HL-60 (cell line): Measurements from ENCODE around the gene PRKD1.

Experiments used
- GABPA ChIP-seq: IDR thresholded peaks from 2 replicates; pipeline ENCODE4 v1.6.1; 2012; ENCODE audit warnings: low read depth
- POLR2AphosphoS5 ChIP-seq: IDR thresholded peaks from 2 replicates; pipeline ENCODE4 v1.6.1; 2012; ENCODE audit warnings: low read depth
- REST ChIP-seq: IDR thresholded peaks from 2 replicates; pipeline ENCODE4 v1.6.1; 2012; ENCODE audit warnings: low read depth; ENCODE audit not compliant: insufficient replicate concordance
- SPI1 ChIP-seq: IDR thresholded peaks from 2 replicates; pipeline ENCODE4 v1.6.1; 2012; ENCODE audit warnings: low read depth, mild to moderate bottlenecking, borderline replicate concordance
- TF ChIP-seq, protein P1 (sequence below): IDR thresholded peaks from one replicate; pipeline ENCODE4 v1.5.1; 2011; ENCODE audit warnings: low read length, control low read depth, inconsistent platforms; ENCODE audit not compliant: insufficient read depth

DNA sequence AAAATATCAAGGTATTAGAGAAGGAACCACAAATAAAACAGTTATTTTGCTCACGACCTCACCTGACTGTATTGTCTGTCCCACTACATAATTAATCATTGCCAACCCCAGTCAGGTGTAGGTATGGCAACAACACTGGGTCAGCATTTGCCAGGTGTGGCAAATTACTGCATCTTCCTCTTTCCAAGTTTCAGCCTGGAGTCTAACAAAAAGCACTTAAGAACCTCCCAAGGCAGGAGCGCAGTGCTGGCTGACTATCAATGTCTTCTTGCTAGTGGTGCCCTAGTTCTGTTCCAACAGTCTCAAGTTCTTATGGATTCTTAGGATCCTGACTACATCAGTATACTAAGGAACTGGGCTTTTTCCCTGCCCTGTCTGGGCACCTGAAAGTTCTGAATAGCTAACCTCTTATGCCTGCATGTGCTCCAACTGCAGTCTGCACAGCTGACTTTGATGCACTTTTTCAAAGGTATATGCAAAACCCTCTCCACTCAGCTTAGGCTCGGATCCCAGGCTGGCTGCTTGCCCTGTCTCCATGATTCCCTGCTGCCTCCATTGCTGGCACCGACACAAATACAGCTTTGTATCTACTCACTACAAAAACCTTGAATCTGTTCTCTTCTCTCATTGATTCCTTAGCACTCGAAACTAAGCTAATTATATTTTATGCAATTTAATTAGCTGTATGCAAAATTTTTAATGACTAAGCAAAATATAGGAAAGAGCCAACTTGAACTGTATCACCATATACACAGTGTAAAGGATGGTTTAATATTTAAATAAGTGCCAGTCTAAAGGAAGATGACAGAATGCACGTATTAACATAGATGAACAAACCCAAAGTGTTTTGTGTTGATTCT, 113.3 kb downstream of the PRKD1 start:
- TF ChIP-seq POLR2AphosphoS5 = no peak
- TF ChIP-seq, protein P1, sequence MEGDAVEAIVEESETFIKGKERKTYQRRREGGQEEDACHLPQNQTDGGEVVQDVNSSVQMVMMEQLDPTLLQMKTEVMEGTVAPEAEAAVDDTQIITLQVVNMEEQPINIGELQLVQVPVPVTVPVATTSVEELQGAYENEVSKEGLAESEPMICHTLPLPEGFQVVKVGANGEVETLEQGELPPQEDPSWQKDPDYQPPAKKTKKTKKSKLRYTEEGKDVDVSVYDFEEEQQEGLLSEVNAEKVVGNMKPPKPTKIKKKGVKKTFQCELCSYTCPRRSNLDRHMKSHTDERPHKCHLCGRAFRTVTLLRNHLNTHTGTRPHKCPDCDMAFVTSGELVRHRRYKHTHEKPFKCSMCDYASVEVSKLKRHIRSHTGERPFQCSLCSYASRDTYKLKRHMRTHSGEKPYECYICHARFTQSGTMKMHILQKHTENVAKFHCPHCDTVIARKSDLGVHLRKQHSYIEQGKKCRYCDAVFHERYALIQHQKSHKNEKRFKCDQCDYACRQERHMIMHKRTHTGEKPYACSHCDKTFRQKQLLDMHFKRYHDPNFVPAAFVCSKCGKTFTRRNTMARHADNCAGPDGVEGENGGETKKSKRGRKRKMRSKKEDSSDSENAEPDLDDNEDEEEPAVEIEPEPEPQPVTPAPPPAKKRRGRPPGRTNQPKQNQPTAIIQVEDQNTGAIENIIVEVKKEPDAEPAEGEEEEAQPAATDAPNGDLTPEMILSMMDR = no peak
- no peak for TF ChIP-seq GABPA
- TF ChIP-seq REST = no peak
- TF ChIP-seq SPI1 = no peak
